Fibroblast of gingiva (primary cell): ENCODE measurements around the gene IFITM1.
A peak's percentile ranks its signal among the peaks of the same experiment; 100 is the strongest.

ENCODE experiments used
- DNase-seq: peaks from one replicate; pipeline ENCODE4 v3.0.0-alpha.2; 2011; ENCODE audit warnings: low read depth

IFITM1 gene

DNA sequence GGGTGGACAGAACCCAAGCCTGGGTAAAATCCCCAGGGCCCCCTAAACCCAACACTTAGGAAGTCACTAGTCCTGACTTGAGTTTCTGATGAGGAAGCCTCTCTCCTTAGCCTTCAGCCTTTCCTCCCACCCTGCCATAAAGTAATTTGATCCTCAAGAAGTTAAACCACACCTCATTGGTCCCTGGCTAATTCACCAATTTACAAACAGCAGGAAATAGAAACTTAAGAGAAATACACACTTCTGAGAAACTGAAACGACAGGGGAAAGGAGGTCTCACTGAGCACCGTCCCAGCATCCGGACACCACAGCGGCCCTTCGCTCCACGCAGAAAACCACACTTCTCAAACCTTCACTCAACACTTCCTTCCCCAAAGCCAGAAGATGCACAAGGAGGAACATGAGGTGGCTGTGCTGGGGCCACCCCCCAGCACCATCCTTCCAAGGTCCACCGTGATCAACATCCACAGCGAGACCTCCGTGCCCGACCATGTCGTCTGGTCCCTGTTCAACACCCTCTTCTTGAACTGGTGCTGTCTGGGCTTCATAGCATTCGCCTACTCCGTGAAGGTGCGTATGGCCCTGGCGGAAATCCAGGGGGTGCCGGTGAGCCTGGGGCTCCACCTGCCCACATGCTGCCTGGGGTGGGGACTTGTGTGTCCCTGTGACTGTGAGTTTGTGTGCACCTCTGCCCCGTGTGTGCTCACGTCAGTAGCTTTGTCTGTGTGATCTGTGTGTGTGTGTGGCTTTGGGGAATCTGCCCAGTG is at the start of gene IFITM1:
TSS of gene IFITM1 (plus strand) at position 254 of the 767 bp plus-strand sequence. CDS start at position 385, 131 bp downstream.
- DNase-seq: peak; percentile 82

DNA sequence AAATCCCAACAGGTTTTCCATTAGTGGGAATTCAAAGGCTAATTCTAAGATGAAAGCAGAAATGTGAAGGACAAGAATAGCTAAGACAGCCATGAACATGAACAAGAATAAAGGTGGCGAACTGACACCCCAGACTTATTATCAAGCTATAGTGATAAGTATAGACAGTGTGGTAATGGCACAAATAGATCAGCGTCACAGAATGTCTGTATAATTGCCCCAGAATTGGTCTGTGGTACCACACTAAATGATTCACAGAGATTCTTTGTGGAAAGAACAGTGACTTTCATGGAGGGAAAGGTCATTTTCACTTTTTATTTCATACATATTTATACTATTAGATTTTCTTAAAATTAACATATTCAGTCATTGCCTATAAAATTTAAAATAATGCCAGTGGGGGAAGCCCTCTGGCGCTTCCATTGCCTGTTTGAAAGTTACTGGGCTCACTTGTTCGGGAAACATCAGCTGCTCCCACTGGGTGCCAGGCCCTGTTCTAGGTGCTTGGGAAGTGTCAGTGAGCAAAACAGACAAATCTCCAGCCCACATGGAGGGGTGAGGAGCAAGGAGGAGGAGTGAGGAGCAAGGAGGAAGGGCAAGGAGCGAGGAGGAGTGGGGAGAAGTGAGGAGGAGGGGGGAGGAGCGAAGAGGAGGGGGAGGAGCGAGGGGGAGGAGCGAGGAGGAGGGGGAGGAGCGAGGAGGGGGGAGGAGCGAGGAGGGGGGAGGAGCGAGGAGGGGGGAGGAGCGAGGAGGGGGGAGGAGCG is 47.0 kb upstream of the IFITM1 start:
- DNase-seq: no peak

DNA sequence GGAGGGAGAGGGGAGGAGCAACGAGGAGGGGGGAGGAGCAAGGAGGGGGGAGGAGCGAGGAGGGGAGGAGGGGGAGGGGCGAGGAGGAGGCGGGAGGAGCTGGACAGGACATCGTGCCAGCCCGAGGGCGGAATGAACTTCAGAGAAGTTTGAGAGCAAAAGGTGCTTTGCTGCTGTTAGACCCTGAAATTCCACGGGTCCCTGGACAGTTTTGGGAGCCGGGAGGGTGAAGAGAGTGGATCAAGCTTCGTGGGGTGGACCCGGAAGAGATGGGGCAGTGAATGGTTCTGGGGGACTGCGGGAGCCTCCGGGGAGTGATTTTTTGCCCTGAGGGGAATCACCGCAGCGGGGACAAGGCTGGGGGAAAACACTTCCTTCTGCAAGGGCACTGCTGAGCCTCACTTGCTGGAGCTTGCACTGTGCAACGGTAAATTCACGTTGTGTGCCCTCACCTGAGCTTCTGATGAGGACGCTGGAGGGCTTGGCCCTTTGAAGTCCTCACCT is 46.3 kb upstream of the IFITM1 start:
- DNase-seq: peak; percentile 40

DNA sequence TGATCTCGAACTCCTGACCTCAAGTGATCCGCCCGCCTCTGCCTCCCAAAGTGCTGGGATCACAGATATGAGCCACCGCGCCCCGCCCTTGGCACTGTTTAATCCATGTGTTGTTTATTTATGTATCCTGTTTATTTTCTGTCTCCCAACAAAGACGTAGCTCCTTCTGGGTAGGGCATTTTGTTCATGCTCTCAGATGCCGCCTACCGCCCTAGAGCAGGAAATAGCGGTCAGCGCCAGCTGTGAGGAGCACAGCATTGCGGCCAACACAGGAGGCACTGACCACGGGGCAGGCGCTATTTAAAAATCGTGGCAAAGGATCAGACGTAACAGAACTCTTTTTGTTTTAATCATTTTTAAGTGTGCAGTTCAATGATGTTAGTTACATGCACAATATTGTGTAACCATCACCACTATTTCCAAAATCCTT is 45.1 kb upstream of the IFITM1 start:
- peak; percentile 90 for DNase-seq

DNA sequence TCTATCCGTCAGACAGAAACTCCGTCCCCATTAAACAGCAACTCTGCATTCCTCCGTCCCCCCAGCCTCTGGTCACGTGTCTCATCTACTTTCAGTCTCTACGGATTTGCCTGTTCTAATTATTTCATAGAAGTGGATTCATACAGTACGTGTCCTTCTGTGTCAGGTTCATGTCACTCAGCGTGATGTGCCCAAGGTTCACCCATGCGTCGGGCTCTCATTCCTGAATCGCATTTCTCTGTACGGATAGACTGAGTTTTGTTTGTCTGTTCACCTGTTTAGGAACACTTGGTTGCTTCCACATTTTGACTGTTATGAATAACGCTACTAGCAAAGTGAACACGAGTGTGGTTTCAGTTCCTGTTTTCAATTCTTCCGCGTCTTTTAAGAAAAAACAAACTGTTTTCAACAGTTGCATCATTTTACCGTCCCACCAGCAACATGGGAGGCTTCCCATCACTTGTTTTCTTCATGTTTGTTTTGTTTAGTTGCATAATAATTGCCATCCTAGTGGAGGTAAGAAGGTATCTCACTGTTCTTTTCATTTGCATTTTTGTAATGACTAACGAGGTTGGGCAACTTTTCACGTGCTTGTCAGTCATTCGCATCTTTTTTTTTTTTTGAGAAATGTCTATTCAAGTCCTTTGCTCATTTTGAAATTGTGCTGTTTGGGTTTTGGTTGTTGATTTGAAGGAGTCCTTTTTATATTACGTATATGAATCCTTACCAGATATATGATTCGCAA is 44.5 kb upstream of the IFITM1 start:
- DNase-seq: peak; percentile 26

DNA sequence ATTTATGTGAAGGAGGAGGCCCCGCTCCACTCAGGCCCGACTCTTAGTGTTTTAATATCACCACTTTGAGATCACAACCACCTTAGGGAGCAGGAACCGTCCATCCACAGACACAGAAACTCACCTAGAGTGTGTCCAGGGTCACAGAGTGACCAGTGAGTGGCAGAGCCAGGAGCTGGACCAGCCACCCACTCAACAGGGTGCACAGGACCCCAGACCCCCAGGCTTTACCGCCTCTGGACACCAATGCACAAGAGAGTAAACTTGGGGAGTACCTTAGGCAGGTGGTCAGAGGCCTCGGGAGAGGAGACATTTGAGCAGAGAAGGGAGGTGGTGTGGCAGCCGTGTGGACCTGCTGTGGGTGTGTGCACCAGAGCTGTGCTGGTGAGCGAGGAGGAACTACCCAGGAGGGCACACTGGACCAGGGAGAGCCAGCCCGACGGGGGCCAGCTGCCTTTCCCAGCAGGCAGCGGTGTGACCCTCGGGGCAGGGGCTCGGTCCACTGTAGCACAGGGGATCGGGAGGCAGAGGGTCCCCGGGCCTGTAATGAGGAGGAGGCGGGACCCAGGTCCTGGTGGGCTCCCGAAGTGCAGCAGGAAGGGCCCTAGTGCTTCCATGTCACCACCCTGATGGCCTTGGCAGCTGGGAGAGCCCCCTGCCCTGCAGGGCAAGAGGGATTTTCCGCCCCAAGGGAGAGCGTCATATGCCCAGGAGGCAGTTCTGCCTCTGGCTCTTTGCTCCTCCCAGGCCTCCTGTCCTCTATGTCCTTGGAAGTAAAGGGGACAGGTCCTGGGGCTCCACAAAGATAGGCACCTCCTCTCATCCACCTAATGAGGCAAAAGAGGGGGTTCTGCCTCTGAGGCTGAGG is 43.2 kb upstream of the IFITM1 start:
- DNase-seq: no peak

DNA sequence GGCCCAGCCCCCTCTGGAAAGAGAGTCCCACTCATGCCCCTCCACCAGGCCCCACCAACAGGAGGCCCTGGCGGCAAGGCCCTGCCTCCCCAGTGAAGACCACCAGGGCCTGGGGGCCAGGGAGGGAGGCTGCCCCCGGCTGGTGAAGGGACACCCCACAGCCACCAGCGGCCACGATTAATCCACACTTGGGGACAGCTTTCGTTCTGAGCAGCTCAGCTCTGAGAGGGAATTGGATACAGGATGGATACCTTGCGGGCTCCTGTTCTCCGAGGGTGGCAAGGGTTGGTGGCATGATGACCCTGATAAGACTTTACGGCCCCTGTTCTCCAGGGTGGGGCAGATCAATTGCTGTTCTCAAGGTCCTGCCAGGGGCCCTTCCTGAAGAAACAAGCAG is 42.5 kb upstream of the IFITM1 start:
- no peak for DNase-seq

DNA sequence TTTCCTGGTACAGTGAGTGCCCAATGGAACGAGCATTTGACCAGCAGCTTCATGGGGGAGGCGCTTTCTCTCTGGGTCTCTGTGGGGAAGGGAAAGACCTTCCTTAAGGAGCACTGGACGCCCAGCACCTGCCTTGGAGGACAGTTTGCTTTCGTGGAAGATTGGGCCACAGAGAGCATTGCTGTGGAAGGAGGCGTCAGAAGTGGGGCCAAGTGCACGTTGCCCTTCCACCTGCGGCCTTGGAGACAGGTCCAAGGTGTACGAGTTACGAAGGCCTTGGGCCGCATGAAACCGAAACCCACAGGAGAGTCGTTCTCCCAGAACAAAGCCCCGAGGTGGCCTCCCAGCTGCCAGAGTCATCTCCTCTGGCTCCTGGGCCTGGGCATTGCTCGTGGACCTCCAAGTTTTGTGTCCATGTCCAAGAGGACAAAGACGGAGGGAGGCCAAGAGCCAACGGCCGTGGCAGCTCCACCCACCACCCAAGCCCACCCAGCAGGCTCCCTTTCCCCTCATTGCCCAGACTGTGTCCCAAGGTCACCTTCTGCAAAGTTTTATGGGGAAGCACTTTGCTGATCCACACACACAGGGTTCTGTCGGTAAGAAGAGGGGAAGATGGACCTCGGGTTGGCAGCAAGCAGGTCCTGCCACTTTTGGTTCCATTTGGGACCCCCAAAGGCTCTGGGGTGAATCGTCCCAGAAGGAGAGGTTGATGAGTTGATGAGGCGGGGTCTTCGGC is 41.5 kb upstream of the IFITM1 start:
- no peak for DNase-seq

DNA sequence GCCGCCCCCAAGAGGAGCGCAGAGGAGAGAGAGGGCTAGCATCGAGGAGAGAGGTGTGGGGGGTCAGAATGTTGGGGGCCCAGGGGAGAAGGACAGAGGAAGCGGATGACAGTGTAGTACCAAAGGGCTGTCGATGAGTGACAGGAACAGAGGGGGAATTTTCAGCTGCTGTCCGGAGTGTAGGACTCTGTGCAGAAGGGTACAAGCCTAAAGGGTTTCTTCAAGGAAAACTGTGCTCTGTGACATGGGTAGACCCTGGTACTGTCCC is 41.0 kb upstream of the IFITM1 start:
- DNase-seq: no peak

DNA sequence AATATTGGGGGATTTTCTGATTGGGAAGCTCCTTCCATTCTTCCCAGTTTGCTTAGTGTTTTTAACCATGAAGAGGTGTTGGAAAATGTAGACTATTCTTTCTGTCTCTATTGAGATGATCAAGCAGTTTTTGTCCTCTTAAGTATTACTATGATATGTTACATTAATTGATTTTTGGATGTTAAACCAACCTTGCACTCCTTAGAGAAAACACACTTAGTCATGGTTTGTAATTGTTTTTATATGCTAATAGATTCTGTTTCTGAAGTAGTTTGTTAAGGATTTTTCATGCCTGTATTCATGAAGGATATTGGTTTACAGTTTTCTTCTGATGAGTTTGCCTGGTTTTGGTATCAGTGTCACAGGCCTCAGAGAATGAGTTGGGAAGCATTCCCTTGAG is 37.6 kb upstream of the IFITM1 start:
- DNase-seq: no peak

DNA sequence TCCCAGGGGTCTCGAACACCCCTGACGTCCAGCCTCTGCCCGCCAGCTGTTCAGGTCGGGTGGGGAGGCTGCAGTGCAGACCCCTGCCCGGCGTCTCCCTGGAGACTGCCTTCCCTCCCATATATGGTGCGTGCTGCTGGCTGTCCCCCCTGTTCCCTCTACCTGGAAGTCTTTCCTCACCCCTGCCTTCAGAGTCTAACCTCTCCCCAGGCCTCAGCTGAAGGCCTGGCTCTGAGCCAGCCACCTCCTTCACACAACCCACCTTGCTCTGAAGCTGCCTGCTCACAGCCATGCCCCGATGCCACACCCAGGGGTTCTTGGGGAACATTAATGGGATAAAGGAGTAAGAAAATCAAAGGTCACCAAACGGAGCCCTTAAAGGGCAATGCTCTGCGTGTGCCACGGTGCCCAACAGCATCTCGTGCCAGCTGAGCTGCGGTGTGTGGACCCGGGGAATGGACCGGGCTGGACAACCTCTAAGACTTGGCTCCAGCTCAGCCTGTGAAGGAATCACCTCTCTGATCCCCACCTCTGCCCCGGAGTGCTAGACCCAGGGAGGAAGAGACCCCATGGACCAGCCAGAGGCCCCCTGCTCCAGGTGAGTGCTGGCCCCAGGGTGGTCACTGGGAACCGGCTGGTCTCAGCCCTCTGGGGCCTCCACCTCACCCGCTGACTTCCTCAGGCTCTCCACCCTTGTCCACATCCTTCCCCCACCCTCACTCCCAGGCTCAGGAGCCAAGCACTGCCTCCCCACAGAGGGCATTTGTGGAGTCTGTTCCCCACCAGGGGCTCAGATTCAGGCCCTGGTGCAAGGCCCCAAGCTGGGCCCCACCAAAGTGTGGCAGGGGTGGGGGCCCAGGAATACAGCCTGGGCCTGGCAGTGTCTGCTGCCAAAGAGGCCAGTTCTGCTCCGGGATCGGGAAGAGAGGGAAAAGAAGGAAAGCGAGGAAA is 35.6 kb upstream of the IFITM1 start, which contains the start of gene NLRP6:
TSS of gene NLRP6 (plus strand) at position 407 of the 951 bp plus-strand sequence. CDS start at position 570, 163 bp downstream.
- no peak for DNase-seq

DNA sequence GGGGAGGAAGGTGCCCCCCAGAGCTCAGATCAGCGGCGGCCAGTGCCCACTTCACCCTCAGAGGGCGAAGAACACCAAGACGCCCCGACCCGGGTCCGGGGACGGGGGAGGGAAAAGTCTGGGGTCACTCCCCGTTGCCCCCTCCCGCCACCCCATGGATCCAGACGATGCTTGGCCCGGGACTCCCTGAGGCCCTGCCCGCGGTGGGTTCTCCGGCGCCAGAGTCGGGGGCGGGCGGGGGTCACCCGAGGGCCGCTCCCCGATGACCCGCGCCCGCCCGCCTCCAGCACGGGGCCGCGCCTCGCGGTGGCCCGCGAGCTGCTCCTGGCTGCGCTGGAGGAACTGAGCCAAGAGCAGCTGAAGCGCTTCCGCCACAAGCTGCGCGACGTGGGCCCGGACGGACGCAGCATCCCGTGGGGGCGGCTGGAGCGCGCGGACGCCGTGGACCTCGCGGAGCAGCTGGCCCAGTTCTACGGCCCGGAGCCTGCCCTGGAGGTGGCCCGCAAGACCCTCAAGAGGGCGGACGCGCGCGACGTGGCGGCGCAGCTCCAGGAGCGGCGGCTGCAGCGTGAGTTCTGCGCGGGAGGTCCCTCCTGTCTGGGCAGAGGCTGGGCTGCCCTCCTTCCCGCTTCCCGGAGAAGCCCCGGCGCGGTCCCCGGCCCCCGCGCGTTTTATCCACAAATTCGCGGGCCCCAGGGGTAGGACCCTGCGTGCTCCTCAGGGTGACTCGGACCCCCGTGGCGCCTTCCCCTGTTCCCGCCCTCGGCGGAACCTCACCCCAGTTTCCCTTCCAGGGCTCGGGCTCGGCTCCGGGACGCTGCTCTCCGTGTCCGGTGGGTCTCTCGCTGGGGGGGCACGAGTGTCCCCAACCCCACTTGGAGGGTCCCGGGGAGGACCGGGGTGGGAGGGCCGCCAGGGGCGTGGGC is 34.5 kb upstream of the IFITM1 start:
- DNase-seq: no peak

DNA sequence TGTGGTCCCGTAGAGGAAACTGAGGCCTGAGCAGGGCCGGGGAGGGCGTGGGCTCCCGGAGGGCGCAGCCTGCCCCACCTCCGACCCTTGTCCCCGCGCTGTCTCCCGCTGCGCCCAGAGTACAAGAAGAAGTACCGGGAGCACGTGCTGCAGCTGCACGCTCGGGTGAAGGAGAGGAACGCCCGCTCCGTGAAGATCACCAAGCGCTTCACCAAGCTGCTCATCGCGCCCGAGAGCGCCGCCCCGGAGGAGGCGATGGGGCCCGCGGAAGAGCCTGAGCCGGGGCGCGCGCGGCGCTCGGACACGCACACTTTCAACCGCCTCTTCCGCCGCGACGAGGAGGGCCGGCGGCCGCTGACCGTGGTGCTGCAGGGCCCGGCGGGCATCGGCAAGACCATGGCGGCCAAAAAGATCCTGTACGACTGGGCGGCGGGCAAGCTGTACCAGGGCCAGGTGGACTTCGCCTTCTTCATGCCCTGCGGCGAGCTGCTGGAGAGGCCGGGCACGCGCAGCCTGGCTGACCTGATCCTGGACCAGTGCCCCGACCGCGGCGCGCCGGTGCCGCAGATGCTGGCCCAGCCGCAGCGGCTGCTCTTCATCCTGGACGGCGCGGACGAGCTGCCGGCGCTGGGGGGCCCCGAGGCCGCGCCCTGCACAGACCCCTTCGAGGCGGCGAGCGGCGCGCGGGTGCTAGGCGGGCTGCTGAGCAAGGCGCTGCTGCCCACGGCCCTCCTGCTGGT is 33.7 kb upstream of the IFITM1 start:
- peak; percentile 20 for DNase-seq

DNA sequence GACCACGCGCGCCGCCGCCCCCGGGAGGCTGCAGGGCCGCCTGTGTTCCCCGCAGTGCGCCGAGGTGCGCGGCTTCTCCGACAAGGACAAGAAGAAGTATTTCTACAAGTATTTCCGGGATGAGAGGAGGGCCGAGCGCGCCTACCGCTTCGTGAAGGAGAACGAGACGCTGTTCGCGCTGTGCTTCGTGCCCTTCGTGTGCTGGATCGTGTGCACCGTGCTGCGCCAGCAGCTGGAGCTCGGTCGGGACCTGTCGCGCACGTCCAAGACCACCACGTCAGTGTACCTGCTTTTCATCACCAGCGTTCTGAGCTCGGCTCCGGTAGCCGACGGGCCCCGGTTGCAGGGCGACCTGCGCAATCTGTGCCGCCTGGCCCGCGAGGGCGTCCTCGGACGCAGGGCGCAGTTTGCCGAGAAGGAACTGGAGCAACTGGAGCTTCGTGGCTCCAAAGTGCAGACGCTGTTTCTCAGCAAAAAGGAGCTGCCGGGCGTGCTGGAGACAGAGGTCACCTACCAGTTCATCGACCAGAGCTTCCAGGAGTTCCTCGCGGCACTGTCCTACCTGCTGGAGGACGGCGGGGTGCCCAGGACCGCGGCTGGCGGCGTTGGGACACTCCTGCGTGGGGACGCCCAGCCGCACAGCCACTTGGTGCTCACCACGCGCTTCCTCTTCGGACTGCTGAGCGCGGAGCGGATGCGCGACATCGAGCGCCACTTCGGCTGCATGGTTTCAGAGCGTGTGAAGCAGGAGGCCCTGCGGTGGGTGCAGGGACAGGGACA is 32.9 kb upstream of the IFITM1 start:
- DNase-seq: no peak

DNA sequence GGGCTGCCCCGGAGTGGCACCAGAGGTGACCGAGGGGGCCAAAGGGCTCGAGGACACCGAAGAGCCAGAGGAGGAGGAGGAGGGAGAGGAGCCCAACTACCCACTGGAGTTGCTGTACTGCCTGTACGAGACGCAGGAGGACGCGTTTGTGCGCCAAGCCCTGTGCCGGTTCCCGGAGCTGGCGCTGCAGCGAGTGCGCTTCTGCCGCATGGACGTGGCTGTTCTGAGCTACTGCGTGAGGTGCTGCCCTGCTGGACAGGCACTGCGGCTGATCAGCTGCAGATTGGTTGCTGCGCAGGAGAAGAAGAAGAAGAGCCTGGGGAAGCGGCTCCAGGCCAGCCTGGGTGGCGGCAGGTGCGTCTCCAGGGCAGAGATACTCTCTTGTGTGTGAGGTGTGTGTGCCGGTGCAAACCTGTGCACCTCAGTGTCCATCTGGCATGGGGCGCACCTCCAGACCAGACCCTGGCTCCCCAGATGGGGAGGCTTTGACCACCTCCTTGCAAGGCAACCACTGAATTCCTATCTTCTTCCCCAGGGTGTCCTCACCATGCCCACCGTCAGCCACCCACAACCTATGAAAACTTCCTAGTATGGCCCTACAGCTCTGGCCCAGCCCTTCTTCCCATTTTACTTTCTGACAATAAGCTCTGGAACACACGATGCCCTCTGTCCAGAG is 32.2 kb upstream of the IFITM1 start:
- DNase-seq: no peak

DNA sequence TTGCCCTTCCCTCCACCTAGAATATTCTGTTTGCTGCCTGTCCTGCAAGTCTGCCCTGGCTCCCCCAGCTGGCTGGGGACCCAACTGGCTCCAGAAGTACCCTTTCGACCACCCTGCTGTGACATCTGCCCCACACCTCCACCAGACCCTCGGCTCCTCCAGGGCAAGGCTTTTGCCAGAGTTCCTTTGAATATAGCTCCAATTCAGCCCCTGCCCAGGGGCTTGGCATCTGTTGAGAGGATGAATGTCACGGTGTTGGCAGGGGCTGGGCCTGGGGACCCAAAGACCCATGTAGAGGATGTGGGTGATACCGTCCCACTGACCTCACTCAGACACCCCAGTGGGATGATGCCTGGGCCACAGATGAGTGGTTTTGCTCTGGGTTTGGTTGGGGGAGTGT is 31.7 kb upstream of the IFITM1 start:
- DNase-seq: no peak
